ENCODE data around the gene MS4A8. TPM values are rescaled to one million over a fixed set of nuclear protein-coding genes. Genes with fewer than 3 reads are reported as not detected.
"Not testable (repeated sequence)": the region's sequence is repeated elsewhere in the genome, so short reads cannot be mapped to it uniquely, and the experiment has no call there.

MS4A8 gene, protein sequence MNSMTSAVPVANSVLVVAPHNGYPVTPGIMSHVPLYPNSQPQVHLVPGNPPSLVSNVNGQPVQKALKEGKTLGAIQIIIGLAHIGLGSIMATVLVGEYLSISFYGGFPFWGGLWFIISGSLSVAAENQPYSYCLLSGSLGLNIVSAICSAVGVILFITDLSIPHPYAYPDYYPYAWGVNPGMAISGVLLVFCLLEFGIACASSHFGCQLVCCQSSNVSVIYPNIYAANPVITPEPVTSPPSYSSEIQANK
- under 0.01 TPM in 1 of 2 replicates, not detected in the other for total RNA-seq

DNA sequence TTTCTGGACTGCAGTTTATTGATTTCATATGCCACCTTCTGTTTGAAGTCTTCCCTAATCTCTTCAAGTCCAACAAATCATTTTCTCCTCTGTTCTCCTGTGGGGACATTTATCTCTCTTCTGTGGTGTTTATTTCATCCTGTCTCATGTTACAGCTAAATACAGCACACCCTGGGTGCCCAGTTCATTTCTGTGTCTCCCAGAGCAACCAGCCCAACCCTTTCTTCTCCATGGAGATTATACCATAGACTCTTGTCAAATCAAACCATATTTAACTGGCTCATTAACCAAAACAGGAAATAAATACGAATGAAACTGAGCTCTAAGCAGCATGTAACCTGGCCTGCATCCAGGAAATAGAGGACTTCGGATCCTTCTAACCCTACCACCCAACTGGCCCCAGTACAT lies at the start of gene MS4A8:
TSS of gene MS4A8 (plus strand) at position 329 of the 408 bp plus-strand sequence. CDS start 1,249 bp downstream, outside the sequence.
- DNase-seq (ENCODE audit: low read depth), result no peak
- no peak within 1 kb of the TSS for H3K4me3 ChIP-seq (ENCODE audit: low read depth, low read length)
- TF ChIP-seq, protein P1, sequence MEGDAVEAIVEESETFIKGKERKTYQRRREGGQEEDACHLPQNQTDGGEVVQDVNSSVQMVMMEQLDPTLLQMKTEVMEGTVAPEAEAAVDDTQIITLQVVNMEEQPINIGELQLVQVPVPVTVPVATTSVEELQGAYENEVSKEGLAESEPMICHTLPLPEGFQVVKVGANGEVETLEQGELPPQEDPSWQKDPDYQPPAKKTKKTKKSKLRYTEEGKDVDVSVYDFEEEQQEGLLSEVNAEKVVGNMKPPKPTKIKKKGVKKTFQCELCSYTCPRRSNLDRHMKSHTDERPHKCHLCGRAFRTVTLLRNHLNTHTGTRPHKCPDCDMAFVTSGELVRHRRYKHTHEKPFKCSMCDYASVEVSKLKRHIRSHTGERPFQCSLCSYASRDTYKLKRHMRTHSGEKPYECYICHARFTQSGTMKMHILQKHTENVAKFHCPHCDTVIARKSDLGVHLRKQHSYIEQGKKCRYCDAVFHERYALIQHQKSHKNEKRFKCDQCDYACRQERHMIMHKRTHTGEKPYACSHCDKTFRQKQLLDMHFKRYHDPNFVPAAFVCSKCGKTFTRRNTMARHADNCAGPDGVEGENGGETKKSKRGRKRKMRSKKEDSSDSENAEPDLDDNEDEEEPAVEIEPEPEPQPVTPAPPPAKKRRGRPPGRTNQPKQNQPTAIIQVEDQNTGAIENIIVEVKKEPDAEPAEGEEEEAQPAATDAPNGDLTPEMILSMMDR (IDR thresholded peaks at IDR 0.05; ENCODE audit: insufficient read depth, low read depth, low read length), result no peak

- no peak for DNase-seq (ENCODE audit: low read depth)
- no peak overlapping the region for H3K4me3 ChIP-seq (ENCODE audit: low read depth, low read length)
- TF ChIP-seq, protein P1 (IDR thresholded peaks at IDR 0.05; ENCODE audit: insufficient read depth, low read depth, low read length), result no peak
These were observed 41.5 kb upstream of the MS4A8 start for GRCh38 chr11:60657888-60658287.

GRCh38 chr11:60658409-60658808 lies 41.0 kb upstream of the MS4A8 start:
- no peak for DNase-seq (ENCODE audit: low read depth)
- H3K4me3 ChIP-seq (ENCODE audit: low read depth, low read length), result no peak overlapping the region
- TF ChIP-seq, protein P1 (IDR thresholded peaks at IDR 0.05; ENCODE audit: insufficient read depth, low read depth, low read length), result no peak

- TF ChIP-seq, protein P1 (IDR thresholded peaks at IDR 0.05; ENCODE audit: insufficient read depth, low read depth, low read length), result no peak
- DNase-seq (ENCODE audit: low read depth), result no peak
- H3K4me3 ChIP-seq (ENCODE audit: low read depth, low read length), result no peak overlapping the region
These were observed 27.2 kb upstream of the MS4A8 start for GRCh38 chr11:60672255-60672654.

GRCh38 chr11:60678231-60678630 lies 21.2 kb upstream of the MS4A8 start:
- not testable (repeated sequence) for DNase-seq (ENCODE audit: low read depth); H3K4me3 ChIP-seq (ENCODE audit: low read depth, low read length)

- no peak for DNase-seq (ENCODE audit: low read depth)
- TF ChIP-seq, protein P1 (IDR thresholded peaks at IDR 0.05; ENCODE audit: insufficient read depth, low read depth, low read length), result no peak
- no peak overlapping the region for H3K4me3 ChIP-seq (ENCODE audit: low read depth, low read length)
These were observed 19.5 kb upstream of the MS4A8 start for GRCh38 chr11:60679879-60680278.

GRCh38 chr11:60680455-60681119 lies 18.8 kb upstream of the MS4A8 start:
- TF ChIP-seq, protein P1 (IDR thresholded peaks at IDR 0.05; ENCODE audit: insufficient read depth, low read depth, low read length), result no peak
- H3K4me3 ChIP-seq (ENCODE audit: low read depth, low read length), result no peak overlapping the region
- DNase-seq (ENCODE audit: low read depth), result no peak

GRCh38 chr11:60684541-60684848 lies 14.9 kb upstream of the MS4A8 start:
- not testable (repeated sequence) for DNase-seq (ENCODE audit: low read depth); H3K4me3 ChIP-seq (ENCODE audit: low read depth, low read length)
